Endothelial cell (in vitro differentiated cells): ENCODE results near the gene CADM1. TPM values are rescaled to one million over a fixed set of nuclear protein-coding genes. Genes with fewer than 3 reads are reported as not detected.

Source experiments
- DNase-seq: peaks from one replicate; pipeline ENCODE4 v3.0.0; 2021; ENCODE audit warnings: low spot score
- H3K27ac Mint-ChIP-seq: one replicate; pipeline ENCODE4 v1.8.0; 2021; ENCODE audit warnings: mixed read lengths, inconsistent platforms; ENCODE audit not compliant: unreplicated experiment
- H3K27me3 Mint-ChIP-seq: one replicate; pipeline ENCODE4 v1.8.0; 2021; ENCODE audit warnings: mild to moderate bottlenecking, moderate library complexity, mixed read lengths, inconsistent platforms; ENCODE audit not compliant: unreplicated experiment
- H3K36me3 Mint-ChIP-seq: one replicate; pipeline ENCODE4 v1.8.0; 2021; ENCODE audit warnings: mild to moderate bottlenecking, low read depth, mixed read lengths, inconsistent platforms; ENCODE audit not compliant: unreplicated experiment
- H3K4me1 Mint-ChIP-seq: one replicate; pipeline ENCODE4 v1.8.0; 2021; ENCODE audit warnings: mild to moderate bottlenecking, mixed read lengths, inconsistent platforms; ENCODE audit not compliant: unreplicated experiment
- H3K4me3 Mint-ChIP-seq: one replicate; pipeline ENCODE4 v1.8.0; 2021; ENCODE audit warnings: mild to moderate bottlenecking, mixed read lengths, inconsistent platforms; ENCODE audit not compliant: unreplicated experiment
- H3K9me3 Mint-ChIP-seq: one replicate; pipeline ENCODE4 v1.8.0; 2021; ENCODE audit warnings: mixed read lengths, inconsistent platforms; ENCODE audit not compliant: unreplicated experiment
- CTCF ChIP-seq: fragments of 200-600 bp; sonication (generic); IDR thresholded peaks from one replicate; pipeline ENCODE4 v1.5.0; 2021; ENCODE audit warnings: antibody characterized with exemption; ENCODE audit not compliant: unreplicated experiment
- total RNA-seq: library from RNA; stranded (reverse); fragmentation: NEBNext Ultra II Directional; extraction: Animal tissue kit (Norgen Biotek cat#: 25700); gene quantifications from one replicate; pipeline ENCODE4 v1.2.1, GENCODE V29; 2021; ENCODE audit not compliant: unreplicated experiment

The CADM1 gene
- total RNA-seq, 1 donor from 2014 or later: 65.5 TPM

GRCh38 chr11:115126515-115127208 is 377.6 kb downstream of the CADM1 start:
- Mint-ChIP-seq H3K4me3 (no peak overlapping the region), H3K36me3 (no peaks in the 10 kb centered on the region)
- no peak for TF ChIP-seq CTCF

DNA sequence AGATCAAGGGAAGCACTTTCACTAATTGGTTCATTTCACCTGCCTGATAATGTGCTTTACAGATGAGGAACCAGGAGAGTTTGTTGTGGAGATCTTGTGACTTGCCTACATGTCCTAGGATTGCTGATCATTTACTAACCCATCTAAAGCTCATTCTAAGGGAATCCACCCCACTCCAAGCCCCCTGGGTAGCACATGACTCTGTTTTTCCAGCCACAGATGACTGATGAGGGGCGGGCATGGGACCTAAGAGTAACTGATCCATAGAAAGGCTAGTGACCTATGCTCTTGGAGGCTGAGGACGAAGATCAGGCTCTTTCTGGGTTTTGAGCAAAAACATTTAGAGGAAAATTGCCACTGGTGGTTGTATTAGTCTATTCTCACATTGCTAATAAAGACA is 378.1 kb downstream of the CADM1 start:
- Mint-ChIP-seq H3K4me3 (no peak overlapping the region), H3K27me3 (no peaks in the 10 kb centered on the region), H3K27ac (no peak overlapping the region), H3K4me1 (no peaks in the 10 kb centered on the region), H3K9me3 (no peaks in the 10 kb centered on the region), H3K36me3 (no peaks in the 10 kb centered on the region)
- no peak for TF ChIP-seq CTCF
- no peak for DNase-seq

More at GRCh38 chr11:115126515-115127208, 377.6 kb downstream of the CADM1 start:
- Mint-ChIP-seq H3K9me3 (no peaks in the 10 kb centered on the region), H3K27me3 (no peaks in the 10 kb centered on the region), H3K4me1 (no peaks in the 10 kb centered on the region), H3K27ac (no peak overlapping the region)
- no peak for DNase-seq

DNA sequence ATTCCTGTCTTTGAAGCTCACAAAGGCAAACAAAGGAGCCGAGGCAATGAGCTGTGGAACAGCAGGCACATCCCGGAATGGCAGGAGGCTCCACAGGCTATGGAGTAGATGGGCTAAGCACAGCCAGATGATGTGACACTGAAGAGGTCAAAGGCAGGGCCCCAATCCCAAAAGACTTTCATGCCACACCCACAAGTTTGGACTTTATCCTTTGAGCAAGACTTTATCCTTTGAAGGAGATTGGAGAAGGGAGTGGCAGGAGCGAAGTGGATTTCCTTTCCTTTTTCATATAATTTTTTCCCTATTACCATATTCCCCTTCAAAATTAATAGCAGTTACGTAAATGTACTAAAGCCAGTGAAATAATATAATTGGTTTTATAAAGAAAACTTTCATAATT is 379.4 kb downstream of the CADM1 start:
- no peaks in the 10 kb centered on the region for H3K4me1 Mint-ChIP-seq
- no peak overlapping the region for H3K27ac Mint-ChIP-seq
- no peaks in the 10 kb centered on the region for H3K9me3 Mint-ChIP-seq
- no peaks in the 10 kb centered on the region for H3K27me3 Mint-ChIP-seq
- H3K4me3 Mint-ChIP-seq: no peak overlapping the region
- no peaks in the 10 kb centered on the region for H3K36me3 Mint-ChIP-seq
- TF ChIP-seq CTCF: no peak
- no peak for DNase-seq

GRCh38 chr11:115123641-115124040 is 380.6 kb downstream of the CADM1 start:
- H3K4me3 Mint-ChIP-seq: no peak overlapping the region
- no peak for DNase-seq
- no peaks in the 10 kb centered on the region for H3K27me3 Mint-ChIP-seq
- H3K27ac Mint-ChIP-seq: no peak overlapping the region
- no peaks in the 10 kb centered on the region for H3K36me3 Mint-ChIP-seq
- TF ChIP-seq CTCF: no peak
- no peaks in the 10 kb centered on the region for H3K9me3 Mint-ChIP-seq
- no peaks in the 10 kb centered on the region for H3K4me1 Mint-ChIP-seq

DNA sequence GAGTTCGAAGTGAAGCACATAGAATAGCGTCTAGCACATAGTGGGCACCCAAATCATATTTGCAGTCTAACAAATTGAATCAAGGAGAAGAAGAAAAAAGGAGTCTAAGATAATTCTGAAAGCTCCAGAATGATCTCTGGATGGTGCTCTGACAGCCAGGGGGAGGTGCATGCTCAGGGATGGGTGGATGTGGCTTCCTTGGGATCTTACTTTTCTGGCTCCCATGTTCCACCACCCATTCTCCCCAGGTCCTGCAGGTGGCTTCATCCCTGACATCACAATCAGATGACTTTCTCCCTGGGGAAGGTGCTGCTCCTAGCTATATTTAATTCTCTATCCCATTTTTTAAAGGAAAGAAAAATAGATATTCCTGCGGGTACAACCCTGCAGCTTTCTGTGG is 381.9 kb downstream of the CADM1 start:
- no peaks in the 10 kb centered on the region for H3K4me1 Mint-ChIP-seq
- H3K27me3 Mint-ChIP-seq: no peaks in the 10 kb centered on the region
- H3K36me3 Mint-ChIP-seq: no peaks in the 10 kb centered on the region
- no peaks in the 10 kb centered on the region for H3K9me3 Mint-ChIP-seq
- no peak overlapping the region for H3K4me3 Mint-ChIP-seq
- H3K27ac Mint-ChIP-seq: no peak overlapping the region
- no peak for DNase-seq
- TF ChIP-seq CTCF: no peak
